HPDE6-E6E7 (cell line): ENCODE data around the gene CWH43.
"Not testable (repeated sequence)": the region's sequence is repeated elsewhere in the genome, so short reads cannot be mapped to it uniquely, and the experiment has no call there.

ENCODE experiments used
- DNase-seq: peaks from one replicate; pipeline ENCODE4 v3.0.0; 2011; ENCODE audit warnings: missing footprints; ENCODE audit errors: extremely low spot score

Gene CWH43

DNA sequence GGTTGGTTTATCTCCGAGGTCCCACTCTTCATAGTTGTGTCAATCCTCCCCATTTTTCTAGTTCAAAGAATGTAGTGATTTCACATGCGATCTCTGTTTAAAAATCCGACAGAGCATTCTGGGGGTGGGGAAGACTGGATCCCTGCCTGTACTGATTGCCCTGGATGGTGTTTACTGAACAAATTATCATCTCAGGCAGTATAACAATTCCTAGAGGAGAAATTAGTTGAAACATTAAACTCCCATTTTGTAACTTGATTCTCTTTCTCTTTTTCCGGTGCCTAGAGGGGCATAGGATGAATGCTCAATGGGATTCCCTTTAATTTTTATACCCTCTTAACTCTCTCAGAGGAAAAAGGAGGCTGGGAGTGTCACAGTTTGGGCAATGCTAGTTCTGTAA, 10.0 kb upstream of the CWH43 start:
- DNase-seq = no peak

DNA sequence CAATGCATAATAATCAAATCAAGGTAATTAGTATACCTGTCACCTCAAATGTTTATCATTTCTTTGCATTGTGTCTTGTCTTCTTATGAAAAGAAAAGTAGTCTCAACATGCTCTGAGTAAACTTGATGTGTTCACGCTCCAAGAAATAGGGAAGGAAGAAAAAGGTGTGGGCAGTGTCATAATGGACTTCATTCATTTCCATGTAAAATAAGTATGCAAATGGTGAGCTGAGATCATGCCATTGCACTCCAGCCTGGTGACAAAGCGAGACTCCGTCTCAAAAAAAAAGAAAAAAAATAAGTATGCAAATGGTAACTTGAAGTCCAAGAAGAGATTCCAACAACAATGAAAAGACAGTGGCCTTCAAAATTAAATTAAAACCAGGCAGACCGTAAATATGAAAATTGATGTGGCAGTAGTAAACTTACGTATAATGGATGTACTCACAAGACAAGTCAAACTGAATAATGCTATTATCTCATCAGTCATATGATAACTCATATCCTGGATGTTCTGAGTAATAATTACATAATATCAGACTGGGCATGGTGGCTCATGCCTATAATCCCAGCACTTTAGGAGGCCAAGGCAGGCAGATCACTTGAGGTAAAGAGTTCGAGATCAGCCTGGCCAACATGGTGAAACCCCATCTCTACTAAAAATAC, 6.0 kb upstream of the CWH43 start:
- DNase-seq = no peak

DNA sequence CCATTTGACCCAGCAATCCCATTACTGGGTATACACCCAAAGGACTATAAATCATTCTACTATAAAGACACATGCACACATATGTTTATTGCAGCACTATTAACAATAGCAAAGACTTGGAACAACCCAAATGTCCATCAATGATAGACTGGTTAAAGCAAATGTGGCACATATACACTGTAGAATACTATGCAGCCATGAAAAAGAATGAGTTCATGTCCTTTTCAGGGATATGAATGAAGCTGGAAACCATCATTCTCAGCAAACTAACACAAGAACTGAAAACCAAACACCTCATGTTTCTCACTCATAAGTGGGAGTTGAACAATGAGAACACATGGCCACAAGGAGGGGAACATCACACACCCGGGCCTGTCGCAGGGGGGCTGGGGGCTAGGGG, 2.1 kb upstream of the CWH43 start:
- DNase-seq = not testable (repeated sequence)

DNA sequence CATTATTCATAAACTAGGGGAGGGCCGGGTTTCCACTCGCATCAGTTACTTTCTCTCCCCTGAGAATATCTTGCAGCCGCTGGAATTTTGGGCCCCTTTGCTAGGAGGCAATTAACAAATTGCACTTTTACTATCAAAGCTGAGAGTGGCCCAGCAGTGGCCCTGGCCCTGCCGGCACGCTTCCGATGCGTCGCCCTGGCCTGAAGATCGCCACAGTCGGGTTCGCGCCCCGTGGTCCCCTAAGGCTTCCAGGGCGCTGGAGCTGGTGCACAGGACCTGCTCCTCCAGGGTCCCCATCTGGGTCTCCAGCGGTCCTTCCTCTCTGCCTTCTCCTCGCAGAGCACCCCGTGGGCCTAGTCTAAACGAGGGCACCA, 486 bp upstream of the CWH43 start:
- no peak for DNase-seq

DNA sequence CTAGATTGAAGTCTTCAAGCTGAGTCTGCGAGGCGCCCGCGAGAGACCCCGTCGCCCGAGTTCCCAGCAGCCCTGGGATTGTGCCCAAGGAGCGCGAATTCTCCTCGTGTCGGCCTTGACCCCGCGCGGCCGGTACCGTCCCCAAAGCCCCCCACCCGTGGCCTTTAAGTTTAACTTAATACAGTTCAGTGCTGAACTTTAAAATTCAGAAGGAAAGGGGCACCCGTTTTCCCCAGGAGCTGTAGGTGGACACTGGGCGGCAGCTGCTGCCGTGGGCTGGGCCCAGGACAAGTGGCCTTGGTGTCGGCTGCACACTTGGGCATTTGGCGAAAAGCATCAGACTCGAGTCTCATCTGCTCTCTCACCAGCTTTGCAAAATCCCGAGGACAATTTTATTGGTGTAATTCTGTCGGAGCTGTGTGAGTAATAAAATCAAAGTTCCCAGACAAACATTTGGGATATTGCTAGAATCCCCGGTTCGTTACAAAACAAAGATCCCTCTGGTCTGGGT, 634 bp downstream of the CWH43 start:
- DNase-seq = no peak

DNA sequence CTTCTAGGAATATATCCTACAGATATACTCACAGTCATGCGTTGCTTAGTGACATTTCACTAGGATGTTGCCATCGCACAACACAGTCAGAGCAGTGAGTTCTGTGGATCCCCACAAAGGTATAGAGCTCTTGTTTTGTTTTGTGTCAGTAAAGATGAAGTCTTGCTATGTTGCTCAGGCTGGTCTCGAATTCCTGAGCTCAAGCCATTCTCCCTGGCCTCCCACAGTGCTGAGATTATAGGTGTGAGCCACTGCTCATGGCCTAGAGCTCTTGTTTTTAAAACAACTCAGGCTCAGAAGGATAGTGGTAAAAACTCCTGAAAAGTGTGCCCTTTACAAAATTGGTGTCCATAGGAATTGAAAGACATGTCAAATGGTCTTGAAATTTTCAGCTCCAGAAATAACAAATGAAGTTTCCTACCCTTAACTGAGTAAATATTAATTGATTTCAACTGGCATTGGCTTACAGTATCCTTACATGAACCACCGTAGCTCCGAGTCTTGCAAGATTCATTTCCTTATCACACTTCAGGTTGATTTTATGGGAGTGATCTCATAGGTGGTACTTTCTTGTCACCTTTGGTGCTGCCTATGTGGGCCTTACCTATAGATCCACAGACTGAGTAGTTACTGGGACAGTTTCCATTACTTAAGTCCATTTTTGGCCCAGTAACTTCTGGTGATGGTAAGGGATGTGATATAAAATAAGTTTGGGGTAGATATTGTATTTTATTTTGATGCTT, 3.6 kb downstream of the CWH43 start:
- DNase-seq = no peak

DNA sequence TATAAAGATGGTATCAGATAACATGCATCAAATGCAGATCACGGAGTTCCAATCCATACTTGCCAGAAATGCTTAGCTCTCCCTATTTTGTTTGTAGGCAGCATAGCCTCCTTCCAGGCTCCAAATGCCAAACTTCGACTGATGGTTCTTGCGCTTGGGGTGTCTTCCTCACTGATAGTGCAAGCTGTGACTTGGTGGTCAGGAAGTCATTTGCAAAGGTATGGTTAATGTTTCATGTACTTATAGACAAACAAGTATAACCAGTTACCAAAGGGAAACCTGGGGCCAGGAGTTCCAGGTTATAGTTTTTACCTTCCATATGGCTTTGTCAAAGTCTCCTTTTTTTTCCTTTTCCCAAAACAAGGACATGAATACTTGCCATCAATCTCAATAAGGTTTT, 5.3 kb downstream of the CWH43 start:
- peak; percentile 29 for DNase-seq

DNA sequence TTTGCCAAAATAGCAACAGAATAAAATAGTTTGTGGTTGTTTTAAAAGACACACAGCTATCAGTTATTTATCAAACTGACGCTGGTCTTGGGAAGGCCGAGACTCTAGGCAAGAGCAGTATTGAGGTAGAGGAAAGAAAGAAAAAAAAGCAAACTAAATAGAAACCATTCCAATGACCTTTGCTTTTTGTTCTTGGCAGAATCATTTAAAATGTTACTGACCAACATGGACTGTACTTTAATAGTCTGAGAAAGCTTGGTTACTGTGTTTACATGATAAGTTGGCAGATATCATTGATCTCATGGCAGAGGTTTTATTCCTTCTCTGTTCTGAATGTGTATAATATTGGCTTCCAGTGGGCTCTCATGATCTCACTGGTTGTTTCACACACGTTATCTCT, 11.9 kb downstream of the CWH43 start:
- DNase-seq = no peak

DNA sequence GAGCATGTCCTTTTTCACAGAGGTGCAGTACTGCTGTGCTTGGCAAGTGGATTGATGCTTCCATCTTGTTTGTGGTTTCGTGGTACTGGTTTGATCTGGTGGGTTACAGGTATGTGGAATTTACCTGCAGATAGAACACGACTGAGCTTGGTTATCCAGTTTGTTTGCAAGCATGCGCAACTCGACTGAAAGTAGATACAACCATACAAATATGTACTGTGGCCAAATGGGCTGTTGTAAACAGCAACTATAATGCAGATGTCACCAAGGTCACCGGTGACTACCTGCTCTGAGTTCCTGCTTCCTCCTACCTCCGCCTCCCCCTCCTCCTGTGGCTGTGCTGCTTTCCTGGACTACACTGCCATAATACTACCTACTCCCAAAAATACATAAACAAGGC, 12.4 kb downstream of the CWH43 start:
- no peak for DNase-seq

DNA sequence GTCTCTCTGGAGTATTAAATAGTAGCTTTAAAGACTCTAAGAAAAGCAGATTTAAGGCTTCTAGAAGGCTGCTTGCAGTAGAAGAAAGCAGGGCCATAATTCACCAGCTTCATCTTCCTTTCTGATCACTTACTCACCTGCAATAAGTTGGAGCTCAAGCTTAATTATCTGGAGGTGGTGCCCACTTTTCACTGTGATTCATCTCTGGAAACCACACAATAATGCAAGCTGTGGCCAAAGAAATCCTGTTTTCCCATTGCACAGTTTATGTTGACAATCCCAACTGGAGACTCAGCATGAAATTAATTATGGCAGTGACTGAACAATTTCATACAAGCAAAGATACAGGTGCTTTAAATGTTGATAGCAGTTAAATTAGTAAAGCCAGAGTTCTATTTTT, 14.7 kb downstream of the CWH43 start:
- no peak for DNase-seq

DNA sequence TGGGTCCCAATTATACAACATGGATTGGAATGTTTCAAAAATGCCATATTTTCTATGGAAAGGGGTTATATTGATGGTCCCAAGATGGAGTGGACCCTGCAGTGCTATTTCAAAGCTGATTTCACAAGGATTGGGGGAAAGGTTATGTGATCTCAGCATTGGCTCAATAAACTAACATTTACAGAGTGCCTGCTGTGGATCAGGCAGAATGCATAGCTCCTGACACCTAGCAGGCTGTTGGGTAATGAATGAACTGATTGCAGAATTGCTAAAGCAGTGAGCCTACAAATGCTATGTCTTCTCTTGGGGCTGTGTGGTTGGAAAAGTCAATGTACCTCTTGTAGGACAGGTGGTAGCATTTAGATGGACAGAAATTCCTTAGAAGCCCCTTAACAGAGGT, 16.9 kb downstream of the CWH43 start:
- DNase-seq = no peak

DNA sequence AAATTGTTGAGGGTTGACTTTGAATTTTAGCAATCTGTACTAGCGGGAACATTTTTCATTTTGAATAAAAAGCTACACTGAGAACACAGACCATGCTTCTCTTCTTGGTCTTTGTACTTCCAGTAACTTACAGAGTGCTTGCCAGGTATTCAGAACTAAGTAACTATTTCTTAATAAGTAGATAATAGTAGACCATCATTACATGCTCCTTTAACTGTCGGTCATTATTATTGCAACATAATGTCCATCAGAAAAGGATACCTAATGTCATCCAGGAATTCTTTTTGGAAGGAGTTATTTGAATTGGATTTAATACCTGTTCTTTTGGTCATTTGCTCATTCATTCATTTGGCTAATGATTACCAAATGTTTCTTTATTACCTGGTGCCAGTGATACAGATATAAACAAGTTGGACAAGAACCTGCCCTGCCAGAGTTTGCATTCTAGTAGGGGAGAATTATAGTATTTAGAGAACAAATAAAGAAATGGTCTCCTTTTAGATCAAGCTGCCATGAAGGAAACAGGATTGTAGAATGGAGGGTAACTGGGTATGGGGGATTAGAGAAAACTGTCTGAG, 32.7 kb downstream of the CWH43 start:
- no peak for DNase-seq

DNA sequence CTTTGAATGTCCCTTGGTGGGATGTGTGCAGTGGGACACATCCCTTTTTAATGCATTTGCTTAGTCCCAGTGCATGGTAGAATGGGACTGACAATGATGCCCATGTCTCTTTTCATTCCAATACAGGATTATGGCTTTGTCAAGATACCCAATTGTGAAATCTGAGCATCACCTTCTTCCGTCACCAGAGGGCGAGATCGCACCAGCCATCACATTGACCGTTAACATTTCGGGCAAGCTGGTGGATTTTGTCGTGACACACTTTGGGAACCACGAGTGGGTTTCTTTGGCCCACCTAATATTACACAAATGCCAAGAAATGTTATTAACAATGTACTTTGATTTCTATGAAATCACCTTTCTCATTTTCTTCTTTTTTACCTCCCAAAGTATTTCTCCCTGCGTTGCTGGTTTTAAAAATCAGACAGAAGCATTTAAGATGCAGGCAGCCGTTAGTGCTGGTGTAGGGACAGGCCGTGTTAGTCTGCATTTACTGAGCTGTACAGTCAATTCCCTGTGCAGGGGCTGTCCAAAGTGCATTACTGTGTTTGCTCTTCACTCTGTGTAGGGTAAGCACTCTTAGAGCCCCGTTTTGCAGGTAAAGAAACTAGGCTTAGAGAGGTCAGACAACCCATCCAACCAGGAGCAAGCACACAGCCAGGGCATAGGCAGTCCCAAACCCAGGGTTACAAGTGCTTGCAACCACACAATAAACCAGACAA, 46.5 kb downstream of the CWH43 start:
- peak; percentile 26 for DNase-seq

DNA sequence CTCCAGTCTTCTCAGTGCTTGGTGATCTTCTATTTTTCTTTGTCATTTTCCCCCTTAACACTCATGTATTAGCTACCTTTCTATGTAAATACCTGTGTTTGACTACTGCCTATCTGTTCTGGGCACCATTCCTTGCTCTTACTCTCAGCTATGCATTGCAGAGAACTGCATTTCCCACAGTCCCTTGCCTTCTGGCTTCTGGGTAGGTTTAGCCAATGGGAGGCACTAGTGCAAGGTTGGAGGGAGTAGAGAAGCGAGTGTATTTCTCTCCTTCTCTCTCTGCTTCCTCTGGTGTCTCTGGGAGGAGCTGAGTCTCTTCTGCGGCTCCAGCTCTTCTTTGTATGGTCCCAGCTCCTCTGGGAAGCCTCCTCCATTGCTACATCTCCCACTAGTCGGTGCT, 50.5 kb downstream of the CWH43 start:
- no peak for DNase-seq

DNA sequence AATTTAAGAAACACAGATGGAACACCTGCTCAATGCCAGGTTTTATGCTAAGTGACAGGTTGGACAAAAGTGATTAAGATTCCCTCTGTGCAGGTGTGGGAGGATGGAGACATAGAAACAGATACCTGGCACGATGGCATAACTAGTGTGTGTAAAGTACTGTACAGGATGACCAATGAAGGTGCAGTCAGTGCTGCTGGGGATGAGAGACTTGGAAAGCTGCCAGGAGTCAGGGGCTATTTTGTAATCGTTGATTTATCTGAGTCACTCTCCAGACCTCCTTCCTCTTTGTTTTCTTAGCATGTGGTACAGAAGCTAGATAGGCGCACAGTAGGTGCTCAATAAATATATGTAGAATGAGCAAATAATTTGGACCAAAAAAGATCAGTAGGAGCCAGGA, 58.2 kb downstream of the CWH43 start:
- no peak for DNase-seq

DNA sequence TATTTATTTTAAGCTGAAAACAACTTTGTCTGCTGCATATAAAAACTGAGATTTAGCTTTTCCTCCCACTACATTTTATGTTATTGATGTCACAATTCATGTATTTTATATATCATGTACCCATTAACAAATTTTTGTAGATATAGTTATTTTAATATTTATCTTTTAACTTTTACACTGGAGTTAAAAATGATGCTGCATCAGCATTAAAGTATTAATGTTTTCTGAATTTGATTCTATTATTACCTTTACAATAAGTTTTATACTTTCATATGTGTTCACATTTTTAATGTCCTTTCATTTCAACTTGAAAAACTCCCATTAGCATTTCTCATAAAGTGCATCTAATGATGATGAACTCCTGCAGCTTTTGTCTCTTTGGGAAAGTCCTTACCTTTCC, 72.2 kb downstream of the CWH43 start:
- DNase-seq = no peak

DNA sequence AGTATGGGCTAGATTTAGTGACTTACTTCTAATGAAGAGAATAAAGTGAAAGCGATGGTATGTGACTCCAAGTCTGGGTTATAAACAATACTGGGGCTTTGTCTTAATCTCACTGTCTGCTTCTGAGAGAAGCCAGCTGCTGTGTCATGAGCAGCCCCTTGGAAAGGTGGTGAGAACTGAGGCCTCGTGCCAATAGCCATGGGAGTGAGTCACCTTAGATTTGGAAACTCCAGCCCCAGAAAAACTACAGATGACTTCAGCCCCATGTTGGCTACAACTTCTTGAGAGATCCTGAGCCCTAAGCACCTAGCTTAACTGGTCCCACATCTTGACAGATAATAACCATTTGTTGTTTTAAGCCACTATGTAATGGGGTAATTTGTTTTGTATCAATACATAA, 77.6 kb downstream of the CWH43 start:
- DNase-seq = no peak

DNA sequence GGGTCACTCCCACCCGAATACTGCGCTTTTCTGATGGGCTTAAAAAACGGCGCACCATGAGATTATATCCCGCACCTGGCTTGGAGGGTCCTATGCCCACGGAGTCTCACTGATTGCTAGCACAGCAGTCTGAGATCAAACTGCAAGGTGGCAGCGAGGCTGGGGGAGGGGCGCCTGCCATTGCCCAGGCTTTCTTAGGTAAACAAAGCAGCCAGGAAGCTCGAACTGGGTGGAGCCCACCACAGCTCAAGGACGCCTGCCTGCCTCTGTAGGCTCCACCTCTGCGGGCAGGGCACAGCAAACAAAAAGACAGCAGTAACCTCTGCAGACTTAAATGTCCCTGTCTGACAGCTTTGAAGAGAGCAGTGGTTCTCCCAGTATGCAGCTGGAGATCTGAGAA, 86.1 kb downstream of the CWH43 start:
- DNase-seq = not testable (repeated sequence)

DNA sequence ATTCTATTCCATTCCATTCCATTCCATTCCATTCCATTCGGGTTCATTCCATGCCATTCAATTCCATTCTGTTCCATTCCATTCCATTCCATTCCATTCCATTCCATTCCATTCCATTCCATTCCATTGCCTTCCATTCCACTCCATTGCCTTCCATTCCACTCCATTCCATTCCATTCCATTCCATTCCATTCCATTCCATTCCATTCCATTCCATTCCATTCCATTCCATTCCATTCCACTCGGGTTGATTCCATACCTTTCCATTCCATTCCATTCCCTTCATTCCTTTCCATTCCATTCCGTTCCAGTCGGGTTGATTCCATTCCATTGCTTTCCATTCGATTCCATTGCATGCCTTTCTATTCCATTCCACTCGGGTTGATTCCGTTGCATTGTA, 105.8 kb downstream of the CWH43 start:
- DNase-seq = not testable (repeated sequence)

DNA sequence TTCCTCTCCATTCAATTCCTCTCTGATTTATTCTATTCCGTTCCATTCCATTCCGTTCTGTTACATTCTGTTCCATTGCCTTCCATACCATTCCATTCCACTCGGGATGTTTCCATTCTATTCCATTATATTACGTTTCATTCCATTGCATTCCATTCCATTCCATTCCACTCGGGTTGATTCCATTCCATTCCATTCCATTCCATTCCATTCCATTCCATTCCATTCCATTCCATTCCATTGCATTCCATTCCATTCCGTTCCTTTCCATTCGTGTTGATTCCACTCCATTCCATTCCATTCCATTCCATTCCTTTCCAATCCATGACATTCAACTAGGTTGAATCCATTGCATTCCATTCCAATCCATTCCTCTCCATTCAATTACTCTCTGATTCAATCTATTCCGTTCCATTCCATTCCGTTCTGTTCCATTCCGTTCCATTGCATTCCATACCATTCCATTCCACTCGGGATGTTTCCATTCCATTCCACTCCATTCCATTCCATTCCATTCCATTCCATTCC, 106.6 kb downstream of the CWH43 start:
- not testable (repeated sequence) for DNase-seq

DNA sequence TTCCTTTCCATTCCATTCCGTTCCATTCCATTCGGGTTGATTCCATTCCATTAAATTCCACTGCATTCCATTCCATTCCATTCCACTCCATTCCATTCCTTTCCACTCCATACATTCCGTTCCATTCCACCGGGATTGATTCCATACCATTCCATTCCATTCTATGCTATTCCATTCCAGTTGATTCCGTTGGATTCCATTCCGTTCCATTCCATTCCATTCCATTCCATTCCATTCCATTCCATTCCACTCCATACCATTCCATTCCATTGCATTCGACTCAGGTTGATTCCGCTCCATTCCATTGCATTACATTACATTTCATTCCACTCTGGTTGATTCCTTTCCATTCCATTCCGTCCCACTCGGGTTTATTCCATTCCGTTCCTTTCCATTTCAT, 110.1 kb downstream of the CWH43 start:
- not testable (repeated sequence) for DNase-seq

DNA sequence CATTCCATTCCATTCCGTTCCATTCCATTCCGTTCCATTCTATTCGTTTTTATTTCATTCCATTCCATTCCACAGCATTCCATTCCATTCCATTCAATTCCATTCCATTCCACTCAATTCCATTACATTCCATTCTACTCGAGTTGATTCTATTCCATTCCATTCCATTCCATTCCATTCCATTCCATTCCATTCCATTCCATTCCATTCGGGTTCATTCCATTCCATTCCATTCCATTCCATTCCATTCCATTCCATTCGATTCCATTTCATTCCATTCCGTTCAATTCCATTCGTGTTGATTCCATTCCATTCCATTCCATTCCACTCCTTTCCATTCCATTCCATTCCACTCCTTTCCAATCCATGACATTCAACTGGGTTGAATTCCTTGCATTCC, 110.6 kb downstream of the CWH43 start:
- DNase-seq = not testable (repeated sequence)
